Measurements from ENCODE around the gene NOM1.

Gene NOM1

DNA sequence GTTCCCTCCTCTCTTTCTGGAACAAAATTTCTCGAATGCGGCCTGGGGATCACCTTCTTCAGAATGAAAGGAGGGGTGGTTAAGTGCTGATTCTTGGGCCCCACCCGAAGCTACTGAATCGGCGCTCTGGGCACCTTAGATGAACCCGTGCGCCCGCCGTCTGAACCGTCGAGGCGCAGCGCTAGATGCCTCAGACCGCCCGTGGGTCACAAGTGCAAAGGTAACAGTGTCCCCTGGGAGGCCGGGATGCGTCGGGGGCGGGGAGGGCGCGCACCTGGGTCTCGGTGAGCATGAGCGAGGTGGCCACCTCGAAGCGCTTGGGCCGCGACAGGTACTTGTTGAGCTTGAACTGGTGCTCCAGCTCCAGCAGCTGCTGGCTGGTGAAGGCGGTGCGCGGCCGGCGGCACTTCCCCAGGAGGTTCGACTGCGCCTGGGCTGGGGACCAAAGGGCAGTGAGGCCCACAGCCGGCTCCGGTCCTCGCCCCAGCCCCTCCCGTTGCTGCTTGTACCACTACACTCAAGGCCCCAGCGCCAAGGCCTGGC, 56.8 kb downstream of the NOM1 start:
- no peaks in the 10 kb centered on the region for H3K9me3 ChIP-seq (ENCODE audit: severe bottlenecking)
- H3K4me3 ChIP-seq (ENCODE audit: severe bottlenecking) = no peak overlapping the region
- H3K4me1 ChIP-seq (ENCODE audit: insufficient read depth, poor library complexity, severe bottlenecking) = peaks cover 7% of the 10 kb centered on the region
- ATAC-seq (ENCODE audit: low read depth) = no peak
- TF ChIP-seq, protein P1, sequence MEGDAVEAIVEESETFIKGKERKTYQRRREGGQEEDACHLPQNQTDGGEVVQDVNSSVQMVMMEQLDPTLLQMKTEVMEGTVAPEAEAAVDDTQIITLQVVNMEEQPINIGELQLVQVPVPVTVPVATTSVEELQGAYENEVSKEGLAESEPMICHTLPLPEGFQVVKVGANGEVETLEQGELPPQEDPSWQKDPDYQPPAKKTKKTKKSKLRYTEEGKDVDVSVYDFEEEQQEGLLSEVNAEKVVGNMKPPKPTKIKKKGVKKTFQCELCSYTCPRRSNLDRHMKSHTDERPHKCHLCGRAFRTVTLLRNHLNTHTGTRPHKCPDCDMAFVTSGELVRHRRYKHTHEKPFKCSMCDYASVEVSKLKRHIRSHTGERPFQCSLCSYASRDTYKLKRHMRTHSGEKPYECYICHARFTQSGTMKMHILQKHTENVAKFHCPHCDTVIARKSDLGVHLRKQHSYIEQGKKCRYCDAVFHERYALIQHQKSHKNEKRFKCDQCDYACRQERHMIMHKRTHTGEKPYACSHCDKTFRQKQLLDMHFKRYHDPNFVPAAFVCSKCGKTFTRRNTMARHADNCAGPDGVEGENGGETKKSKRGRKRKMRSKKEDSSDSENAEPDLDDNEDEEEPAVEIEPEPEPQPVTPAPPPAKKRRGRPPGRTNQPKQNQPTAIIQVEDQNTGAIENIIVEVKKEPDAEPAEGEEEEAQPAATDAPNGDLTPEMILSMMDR (IDR thresholded peaks at IDR 0.05; ENCODE audit: poor library complexity, severe bottlenecking) = no peak
- no peak for DNase-seq (ENCODE audit: low spot score)
- no peaks in the 10 kb centered on the region for H3K36me3 ChIP-seq (ENCODE audit: low read depth)
- no peak overlapping the region for H3K27ac ChIP-seq (ENCODE audit: poor library complexity, severe bottlenecking)
- peaks cover 91% of the 10 kb centered on the region for H3K27me3 ChIP-seq (ENCODE audit: insufficient read depth, poor library complexity, severe bottlenecking)

DNA sequence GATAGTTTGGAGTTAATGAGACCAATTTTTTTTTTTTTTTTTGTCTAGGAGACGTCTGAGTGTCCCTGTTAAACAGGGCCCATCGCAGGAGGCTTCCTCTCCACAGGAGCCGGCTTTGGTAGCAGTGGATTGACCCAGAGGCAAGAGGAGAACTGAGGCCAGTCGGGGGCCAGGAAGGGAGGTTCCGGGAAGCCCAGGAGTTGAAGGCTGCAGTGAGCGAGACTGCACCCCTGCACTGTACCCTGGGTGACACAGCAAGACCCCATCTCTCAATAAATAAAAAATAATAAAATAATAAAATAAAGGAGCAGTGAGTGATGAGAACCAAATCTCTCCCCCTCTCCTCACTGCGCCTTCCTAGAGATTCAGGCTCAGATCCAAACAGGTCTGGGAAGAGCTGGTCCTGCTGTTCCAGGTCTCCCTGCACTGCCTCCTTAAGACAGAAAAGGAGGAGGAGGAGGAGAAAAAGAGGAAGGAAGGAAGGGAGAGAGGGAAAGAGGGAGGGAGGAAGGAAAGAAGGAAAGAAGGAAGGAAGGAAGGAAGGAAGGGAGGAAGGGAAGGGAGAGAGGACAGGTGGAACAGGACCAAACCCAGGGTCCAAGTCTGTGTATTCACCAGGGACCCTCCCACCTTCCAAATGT, 57.4 kb downstream of the NOM1 start:
- peaks cover 11% of the 10 kb centered on the region for H3K4me1 ChIP-seq (ENCODE audit: insufficient read depth, poor library complexity, severe bottlenecking)
- H3K36me3 ChIP-seq (ENCODE audit: low read depth) = no peaks in the 10 kb centered on the region
- no peaks in the 10 kb centered on the region for H3K9me3 ChIP-seq (ENCODE audit: severe bottlenecking)
- TF ChIP-seq, protein P1 (IDR thresholded peaks at IDR 0.05; ENCODE audit: poor library complexity, severe bottlenecking) = no peak
- no peak overlapping the region for H3K27ac ChIP-seq (ENCODE audit: poor library complexity, severe bottlenecking)
- DNase-seq (ENCODE audit: low spot score) (no peak), ATAC-seq (ENCODE audit: low read depth) (no peak)
- H3K4me3 ChIP-seq (ENCODE audit: severe bottlenecking) = no peak overlapping the region
- H3K27me3 ChIP-seq (ENCODE audit: insufficient read depth, poor library complexity, severe bottlenecking) = peaks cover 91% of the 10 kb centered on the region

GRCh38 chr7:157007470-157008066, 58.1 kb downstream of the NOM1 start:
- Histone ChIP-seq H3K4me1 (ENCODE audit: insufficient read depth, poor library complexity, severe bottlenecking) (peaks cover 11% of the 10 kb centered on the region), H3K36me3 (ENCODE audit: low read depth) (no peaks in the 10 kb centered on the region), H3K27me3 (ENCODE audit: insufficient read depth, poor library complexity, severe bottlenecking) (peaks cover 89% of the 10 kb centered on the region), H3K27ac (ENCODE audit: poor library complexity, severe bottlenecking) (no peak overlapping the region), H3K9me3 (ENCODE audit: severe bottlenecking) (no peaks in the 10 kb centered on the region), H3K4me3 (ENCODE audit: severe bottlenecking) (no peak overlapping the region)
- TF ChIP-seq, protein P1 (IDR thresholded peaks at IDR 0.05; ENCODE audit: poor library complexity, severe bottlenecking) = no peak
- DNase-seq (ENCODE audit: low spot score) (no peak), ATAC-seq (ENCODE audit: low read depth) (no peak)

DNA sequence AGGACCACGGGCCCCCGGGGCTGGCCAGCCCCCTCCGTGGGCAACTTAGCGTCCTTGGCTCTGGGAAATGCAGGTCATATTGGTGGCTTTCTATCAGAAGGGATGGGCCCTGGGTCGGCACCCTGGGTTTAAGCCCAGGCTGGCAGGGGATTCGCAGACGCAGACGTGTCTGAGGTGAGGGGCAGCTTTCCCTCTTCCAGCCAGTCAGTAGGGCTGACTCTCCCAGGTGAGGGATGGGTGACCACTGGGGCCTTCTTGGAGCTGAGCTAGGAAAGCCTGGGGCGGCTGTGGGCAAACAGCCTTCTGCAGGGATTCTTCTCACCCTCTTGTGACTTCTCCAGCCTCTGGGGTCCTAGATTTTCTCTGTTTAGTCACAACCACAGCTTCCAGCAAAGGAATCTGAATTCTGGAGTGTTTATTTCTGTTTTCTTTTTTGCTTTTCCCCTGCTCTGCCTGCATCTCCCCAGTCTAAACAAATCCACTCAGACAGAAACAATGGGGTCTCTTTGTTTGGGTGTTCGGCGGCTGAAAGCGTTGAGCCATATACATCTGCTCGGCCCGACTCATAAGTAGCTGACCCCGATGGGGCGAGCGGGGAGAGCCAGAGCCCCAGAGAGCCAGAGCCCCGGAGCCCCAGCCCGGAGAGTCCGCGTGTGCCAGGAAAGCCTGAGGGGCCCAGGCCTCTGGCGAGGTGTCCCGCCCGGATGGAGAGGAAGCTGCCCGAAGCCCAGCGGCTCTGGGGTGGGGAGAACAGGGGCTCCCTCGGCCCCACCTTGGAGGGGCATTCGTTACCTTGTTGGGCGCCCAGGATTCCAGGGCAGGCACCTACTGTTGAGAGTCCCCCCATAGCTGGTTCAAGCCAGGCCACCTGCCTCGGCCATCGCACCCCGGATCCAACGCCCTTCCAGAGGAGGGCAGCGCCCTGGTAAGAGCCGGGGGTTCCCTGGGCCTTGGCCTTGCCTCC, 59.0 kb downstream of the NOM1 start:
- peaks cover 87% of the 10 kb centered on the region for H3K27me3 ChIP-seq (ENCODE audit: insufficient read depth, poor library complexity, severe bottlenecking)
- DNase-seq (ENCODE audit: low spot score) = no peak
- H3K4me3 ChIP-seq (ENCODE audit: severe bottlenecking) = no peak overlapping the region
- no peaks in the 10 kb centered on the region for H3K9me3 ChIP-seq (ENCODE audit: severe bottlenecking)
- TF ChIP-seq, protein P1 (IDR thresholded peaks at IDR 0.05; ENCODE audit: poor library complexity, severe bottlenecking) = no peak
- ATAC-seq (ENCODE audit: low read depth) = no peak
- peaks cover 11% of the 10 kb centered on the region for H3K4me1 ChIP-seq (ENCODE audit: insufficient read depth, poor library complexity, severe bottlenecking)
- H3K36me3 ChIP-seq (ENCODE audit: low read depth) = no peaks in the 10 kb centered on the region
- H3K27ac ChIP-seq (ENCODE audit: poor library complexity, severe bottlenecking) = no peak overlapping the region

Data from RWPE2 (cell line).